CD4-positive, CD25-positive, alpha-beta regulatory T cell (primary cell): ENCODE results near the gene RASL11B. TPM values are rescaled to one million over a fixed set of nuclear protein-coding genes. Genes with fewer than 3 reads are reported as not detected.
A peak's percentile ranks its signal among the peaks of the same experiment; 100 is the strongest.

Experiments
- ATAC-seq, 2 donors: fragments of 150-1000 bp; cut with Tn5 transposase; one replicate each; pipeline ENCODE4 v1.10.0; 2021; ENCODE audit warnings: low read depth in 2 of 2, moderate number of reproducible peaks in 2 of 2, moderate library complexity in 1 of 2
- DNase-seq, 3 donors: peaks; one replicate each; pipeline versions ENCODE4 v3.0.0 to v3.0.0-alpha.2; 2012 to 2022; ENCODE audit warnings: mixed read lengths in 1 of 3
- H3K27ac ChIP-seq: one replicate; pipeline ENCODE4 v1.7.0; 2013; ENCODE audit warnings: mild to moderate bottlenecking, low read length; ENCODE audit not compliant: insufficient read depth, poor library complexity, severe bottlenecking
- H3K27me3 ChIP-seq: one replicate; pipeline ENCODE4 v1.7.0; 2013; ENCODE audit warnings: low read length; ENCODE audit not compliant: control insufficient read depth, insufficient read depth
- H3K36me3 ChIP-seq: one replicate; pipeline ENCODE4 v1.7.0; 2013; ENCODE audit warnings: mild to moderate bottlenecking, low read length, moderate library complexity; ENCODE audit not compliant: control insufficient read depth, insufficient read depth
- H3K4me1 ChIP-seq: 2 replicates; pipeline ENCODE4 v1.7.0; 2013; ENCODE audit warnings: mild to moderate bottlenecking, low read length; ENCODE audit not compliant: insufficient read depth, control insufficient read depth, poor library complexity, severe bottlenecking
- H3K4me3 ChIP-seq: one replicate; pipeline ENCODE4 v1.7.0; 2013; ENCODE audit warnings: low read depth, mild to moderate bottlenecking, low read length, moderate library complexity
- H3K9me3 ChIP-seq, 2 experiments: 1 replicate in 1 of 2; 2 replicates in 1 of 2; pipeline ENCODE4 v1.7.0; 2013; ENCODE audit warnings: low read length in 2 of 2, mild to moderate bottlenecking in 1 of 2, moderate library complexity in 1 of 2; ENCODE audit not compliant: control insufficient read depth in 2 of 2
- H3K27ac Mint-ChIP-seq, 3 donors: one replicate each; pipeline ENCODE4 v1.8.0; 2020 to 2022; ENCODE audit warnings: mild to moderate bottlenecking in 3 of 3, mixed read lengths in 3 of 3, moderate library complexity in 2 of 3
- H3K27me3 Mint-ChIP-seq: one replicate; pipeline ENCODE4 v1.8.0; 2022; ENCODE audit warnings: mild to moderate bottlenecking, mixed read lengths
- H3K36me3 Mint-ChIP-seq: one replicate; pipeline ENCODE4 v1.8.0; 2020; ENCODE audit warnings: mixed read lengths
- H3K4me1 Mint-ChIP-seq, 4 donors: one replicate each; pipeline ENCODE4 v1.8.0; 2020 to 2022; ENCODE audit warnings: mixed read lengths in 4 of 4, mild to moderate bottlenecking in 1 of 4
- H3K4me3 Mint-ChIP-seq, 4 donors: one replicate each; pipeline ENCODE4 v1.8.0; 2020 to 2022; ENCODE audit warnings: mild to moderate bottlenecking in 4 of 4, mixed read lengths in 4 of 4, moderate library complexity in 3 of 4
- H3K9me3 Mint-ChIP-seq, 7 donors: one replicate each; pipeline ENCODE4 v1.8.0; 2020 to 2022; ENCODE audit warnings: mixed read lengths in 7 of 7, mild to moderate bottlenecking in 3 of 7, moderate library complexity in 2 of 7
- polyA plus RNA-seq, 4 donors: library from polyadenylated mRNA; unstranded; fragments of 300-500 nt; fragmentation: Illumina TruSeq; gene quantifications; one replicate each; pipeline ENCODE4 v1.2.3, GENCODE V29; 2021
- total RNA-seq: library from RNA; stranded (reverse); gene quantifications from one replicate; pipeline ENCODE4 v1.2.3, GENCODE V29; 2022

Gene RASL11B, protein sequence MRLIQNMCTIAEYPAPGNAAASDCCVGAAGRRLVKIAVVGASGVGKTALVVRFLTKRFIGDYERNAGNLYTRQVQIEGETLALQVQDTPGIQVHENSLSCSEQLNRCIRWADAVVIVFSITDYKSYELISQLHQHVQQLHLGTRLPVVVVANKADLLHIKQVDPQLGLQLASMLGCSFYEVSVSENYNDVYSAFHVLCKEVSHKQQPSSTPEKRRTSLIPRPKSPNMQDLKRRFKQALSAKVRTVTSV
- total RNA-seq = 0.30 TPM
- polyA plus RNA-seq = under 1 TPM in 1 of 4 donors, not detected in 3; 0.22 TPM

- Histone ChIP-seq H3K27me3 (peaks cover 11% of the 10 kb centered on the region), H3K4me1 (peaks cover 14% of the 10 kb centered on the region), H3K4me3 (no peak within 1 kb of the TSS), H3K36me3 (no peaks in the 10 kb centered on the region), H3K9me3 (no peaks in the 10 kb centered on the region), H3K27ac (no peak within 1 kb of the TSS)
- Mint-ChIP-seq H3K36me3 (peaks cover under 1% of the 10 kb centered on the region), H3K27ac (no peak within 1 kb of the TSS), H3K27me3 (peaks cover 49% of the 10 kb centered on the region), H3K4me1 (peaks cover 0 to 19% (median 8%) of the 10 kb centered on the region in 4 donors), H3K9me3 (peaks cover 0 to 13% (median 2%) of the 10 kb centered on the region in 7 donors), H3K4me3 (peak within 1 kb of the TSS; percentile 55 to 82 (median 78))
- peak; percentile 65 to 85 (median 77) for DNase-seq
- peak; percentile 97 for ATAC-seq
Observed at GRCh38 chr4:52861879-52862616, at the start of gene RASL11B. RASL11B (plus strand) TSS chr4:52862317; CDS start chr4:52862508, 191 bp downstream.

GRCh38 chr4:52813546-52813945 is 48.6 kb upstream of the RASL11B start:
- H3K4me3 ChIP-seq = no peak overlapping the region
- Mint-ChIP-seq H3K4me1 (no peaks in the 10 kb centered on the region), H3K9me3 (peaks cover 0 to 6% (median 0%) of the 10 kb centered on the region in 7 donors), H3K36me3 (no peaks in the 10 kb centered on the region), H3K4me3 (no peak overlapping the region), H3K27me3 (peaks cover 4% of the 10 kb centered on the region), H3K27ac (no peak overlapping the region)
- no peaks in the 10 kb centered on the region for H3K9me3 ChIP-seq
- no peaks in the 10 kb centered on the region for H3K4me1 ChIP-seq
- H3K36me3 ChIP-seq = no peaks in the 10 kb centered on the region
- H3K27ac ChIP-seq = no peak overlapping the region
- DNase-seq (no peak), ATAC-seq (no peak)
- H3K27me3 ChIP-seq = no peaks in the 10 kb centered on the region

DNA sequence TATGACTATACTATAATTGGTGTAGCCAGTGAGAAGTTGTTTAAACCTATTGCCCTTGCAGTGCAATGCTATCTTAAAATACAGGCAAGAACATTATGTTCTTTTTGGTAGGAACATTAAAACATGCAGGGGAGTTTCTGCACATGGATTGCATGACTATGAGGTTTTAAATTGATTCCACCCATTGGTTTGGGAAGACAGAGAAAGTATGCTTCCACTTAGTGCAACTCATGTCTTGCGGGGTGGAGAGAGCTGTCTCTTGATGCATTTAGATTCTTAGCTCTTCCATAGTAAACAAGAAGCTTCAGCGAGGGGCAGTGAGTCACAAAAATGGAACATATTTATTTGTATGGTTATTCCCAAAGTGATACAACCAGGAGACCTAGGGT is 39.5 kb upstream of the RASL11B start:
- Mint-ChIP-seq H3K4me1 (peaks cover 0 to 2% (median under 1%) of the 10 kb centered on the region in 4 donors), H3K9me3 (peaks cover 0 to 2% (median 0%) of the 10 kb centered on the region in 7 donors), H3K4me3 (no peak overlapping the region), H3K36me3 (no peaks in the 10 kb centered on the region), H3K27ac (no peak overlapping the region), H3K27me3 (no peaks in the 10 kb centered on the region)
- no peak for DNase-seq
- Histone ChIP-seq H3K36me3 (no peaks in the 10 kb centered on the region), H3K27me3 (no peaks in the 10 kb centered on the region), H3K4me3 (no peak overlapping the region), H3K9me3 (no peaks in the 10 kb centered on the region), H3K27ac (no peak overlapping the region), H3K4me1 (no peaks in the 10 kb centered on the region)
- no peak for ATAC-seq

DNA sequence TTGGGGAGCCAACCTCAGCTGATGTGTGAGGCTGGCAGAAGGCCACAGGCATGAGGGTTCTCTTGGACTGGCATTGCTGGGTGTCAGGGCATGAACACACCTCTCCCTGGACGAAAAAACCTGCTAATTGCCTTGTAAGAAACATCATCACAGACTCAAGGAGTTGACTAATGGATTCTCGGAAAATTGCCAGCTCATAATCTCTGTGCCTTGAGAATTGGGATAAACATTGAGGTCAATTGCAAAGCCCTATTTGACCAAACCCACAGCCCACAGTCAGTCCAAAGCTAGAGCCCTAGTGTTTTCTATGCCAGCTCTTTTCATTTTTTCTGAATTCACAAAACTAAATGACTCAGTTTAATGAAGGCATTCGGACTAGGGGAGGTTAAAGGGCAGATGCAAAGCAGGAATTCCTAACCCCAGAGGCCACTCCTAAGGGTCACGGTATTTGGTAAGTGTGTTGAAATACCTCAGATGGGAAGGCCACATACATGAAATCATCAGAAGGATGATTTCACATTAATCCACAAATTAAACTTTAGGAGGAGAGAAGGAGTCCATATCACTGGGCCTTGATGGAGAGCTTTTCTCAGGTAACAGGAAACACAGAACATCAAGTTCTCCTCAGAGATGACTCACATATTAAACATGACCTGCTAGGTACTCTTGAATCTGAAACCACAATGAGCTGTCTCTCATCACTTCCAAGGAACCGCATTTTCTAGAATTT is 39.0 kb upstream of the RASL11B start:
- ATAC-seq (peak in 1 of 2 donors; percentile 24), DNase-seq (peak in 1 of 3 donors; percentile 49)
- Mint-ChIP-seq H3K4me1 (peaks cover 0 to 2% (median under 1%) of the 10 kb centered on the region in 4 donors), H3K4me3 (no peak overlapping the region), H3K27me3 (no peaks in the 10 kb centered on the region), H3K36me3 (no peaks in the 10 kb centered on the region), H3K27ac (no peak overlapping the region), H3K9me3 (no peaks in the 10 kb centered on the region)
- no peak overlapping the region for H3K27ac ChIP-seq
- no peaks in the 10 kb centered on the region for H3K27me3 ChIP-seq
- no peak overlapping the region for H3K4me3 ChIP-seq
- no peaks in the 10 kb centered on the region for H3K36me3 ChIP-seq
- H3K4me1 ChIP-seq = no peaks in the 10 kb centered on the region
- H3K9me3 ChIP-seq = no peaks in the 10 kb centered on the region

DNA sequence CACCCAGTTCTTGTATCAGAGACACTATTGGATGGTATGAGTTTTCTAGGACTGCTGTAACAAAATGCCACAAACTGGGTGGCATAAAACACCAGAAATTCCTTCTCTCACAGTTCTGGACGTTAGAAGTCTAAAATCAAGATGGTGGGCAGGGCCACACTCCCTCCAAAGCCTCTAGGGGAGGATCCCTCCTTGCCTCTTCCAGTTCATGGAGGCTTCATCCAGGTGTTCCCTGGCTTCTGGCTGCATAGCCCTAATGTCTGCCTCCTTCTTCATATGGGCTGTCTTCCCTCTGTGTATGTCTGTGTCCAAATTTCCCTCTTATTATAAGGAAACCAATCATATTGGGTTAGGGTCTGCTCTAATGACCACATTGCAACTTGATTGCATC is 38.4 kb upstream of the RASL11B start:
- H3K4me1 ChIP-seq = no peaks in the 10 kb centered on the region
- H3K27ac Mint-ChIP-seq = no peak overlapping the region
- no peak for ATAC-seq

GRCh38 chr4:52824270-52824602 is 37.9 kb upstream of the RASL11B start:
- H3K27me3 ChIP-seq = no peaks in the 10 kb centered on the region
- Mint-ChIP-seq H3K27ac (no peak overlapping the region), H3K4me1 (peaks cover 0 to 2% (median under 1%) of the 10 kb centered on the region in 4 donors), H3K36me3 (no peaks in the 10 kb centered on the region), H3K9me3 (no peaks in the 10 kb centered on the region), H3K4me3 (no peak overlapping the region), H3K27me3 (peaks cover 7% of the 10 kb centered on the region)
- H3K9me3 ChIP-seq = no peaks in the 10 kb centered on the region
- DNase-seq = no peak
- no peak overlapping the region for H3K27ac ChIP-seq
- no peak overlapping the region for H3K4me3 ChIP-seq
- no peaks in the 10 kb centered on the region for H3K36me3 ChIP-seq
- no peak for ATAC-seq
- H3K4me1 ChIP-seq = no peaks in the 10 kb centered on the region

More for the DNA sequence above, 38.4 kb upstream of the RASL11B start:
- Histone ChIP-seq H3K27ac (no peak overlapping the region), H3K4me3 (no peak overlapping the region), H3K9me3 (no peaks in the 10 kb centered on the region), H3K27me3 (no peaks in the 10 kb centered on the region), H3K36me3 (no peaks in the 10 kb centered on the region)
- no peak for DNase-seq
- H3K4me1 Mint-ChIP-seq = peaks cover 0 to 2% (median under 1%) of the 10 kb centered on the region in 4 donors
- no peak overlapping the region for H3K4me3 Mint-ChIP-seq
- no peaks in the 10 kb centered on the region for H3K36me3 Mint-ChIP-seq
- H3K27me3 Mint-ChIP-seq = peaks cover 3% of the 10 kb centered on the region
- H3K9me3 Mint-ChIP-seq = no peaks in the 10 kb centered on the region

DNA sequence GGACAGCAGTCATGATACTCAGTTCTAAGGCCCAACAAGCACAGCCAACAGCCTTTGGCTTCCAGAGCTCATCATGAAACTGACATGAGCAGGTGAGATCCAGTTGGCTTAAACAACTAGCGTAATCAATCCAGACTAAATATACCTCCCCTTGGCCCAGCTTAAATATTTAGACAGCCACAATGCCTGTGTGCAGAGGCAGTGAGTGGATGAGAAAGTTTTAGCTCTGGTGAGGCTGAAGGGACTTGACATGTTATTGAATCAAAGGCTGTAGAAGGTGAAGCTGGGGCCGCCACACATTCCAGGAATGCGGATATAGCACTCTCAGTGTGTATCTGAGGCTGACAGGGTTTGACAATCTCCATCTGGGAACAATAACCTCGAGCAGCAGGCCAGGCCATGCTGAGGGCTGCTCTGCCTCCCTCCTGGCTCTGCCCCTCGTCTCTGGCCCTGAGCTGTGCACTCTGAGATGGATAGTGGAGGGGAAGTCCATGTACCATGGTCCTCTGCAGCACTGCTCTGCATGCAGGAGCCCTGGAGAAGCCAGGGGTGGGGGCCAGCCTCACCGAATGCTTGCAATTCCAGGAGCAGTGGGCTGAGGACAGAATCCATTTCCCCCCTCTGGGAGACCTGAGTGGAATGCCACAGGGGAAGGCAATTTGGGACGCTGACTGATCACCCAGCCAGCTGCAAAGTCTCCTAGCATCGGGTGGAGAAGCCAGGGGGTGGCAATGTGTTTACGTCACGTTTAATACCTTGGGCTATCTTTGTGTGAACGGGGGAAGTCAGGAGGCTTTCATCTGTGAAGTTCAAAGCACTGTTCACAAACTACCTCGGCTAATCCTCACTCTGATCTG is 37.3 kb upstream of the RASL11B start:
- H3K27me3 ChIP-seq = no peaks in the 10 kb centered on the region
- Mint-ChIP-seq H3K27ac (no peak overlapping the region), H3K4me1 (peaks cover 0 to 2% (median under 1%) of the 10 kb centered on the region in 4 donors), H3K9me3 (no peaks in the 10 kb centered on the region), H3K36me3 (no peaks in the 10 kb centered on the region), H3K27me3 (peaks cover 7% of the 10 kb centered on the region), H3K4me3 (no peak overlapping the region)
- no peaks in the 10 kb centered on the region for H3K9me3 ChIP-seq
- no peak for DNase-seq
- no peak overlapping the region for H3K4me3 ChIP-seq
- H3K27ac ChIP-seq = no peak overlapping the region
- H3K4me1 ChIP-seq = no peaks in the 10 kb centered on the region
- no peaks in the 10 kb centered on the region for H3K36me3 ChIP-seq
- no peak for ATAC-seq
